GM18517 (cell line): Measurements from ENCODE around the gene LRRC56.

ENCODE experiments used
- ATAC-seq: cut with Tn5 transposase; IDR thresholded peaks from one replicate; pipeline ENCODE4 v1.9.1; 2021; ENCODE audit warnings: mild to moderate bottlenecking, moderate library complexity; ENCODE audit not compliant: unreplicated experiment

LRRC56 gene

GRCh38 chr11:556662-557256 is 19.4 kb downstream of the LRRC56 start:
- ATAC-seq: no peak

- ATAC-seq: no peak
Observed at GRCh38 chr11:557328-558132, 20.2 kb downstream of the LRRC56 start.

GRCh38 chr11:558503-558902 is 21.2 kb downstream of the LRRC56 start:
- ATAC-seq: no peak

GRCh38 chr11:559020-559620 is 21.8 kb downstream of the LRRC56 start:
- no peak for ATAC-seq

GRCh38 chr11:559712-560304 is 22.5 kb downstream of the LRRC56 start:
- no peak for ATAC-seq

- peak; percentile 58 for ATAC-seq
Observed at GRCh38 chr11:560305-561147, 23.2 kb downstream of the LRRC56 start, which contains the start of the genes LMNTD2 and RASSF7. Gene LMNTD2, minus strand, starts transcription at chr11:560738. Its CDS starts 22 bp downstream, at chr11:560716. Gene RASSF7, plus strand, starts transcription at chr11:560970. Its CDS starts 799 bp downstream, at chr11:561769.

GRCh38 chr11:561148-562003 is 24.0 kb downstream of the LRRC56 start:
- peak; percentile 34 for ATAC-seq

- ATAC-seq: no peak
Observed at GRCh38 chr11:562046-562645, 24.8 kb downstream of the LRRC56 start.

GRCh38 chr11:563066-563811 is 25.9 kb downstream of the LRRC56 start:
- no peak for ATAC-seq

GRCh38 chr11:563812-564578 is 26.7 kb downstream of the LRRC56 start:
- ATAC-seq: no peak

GRCh38 chr11:565921-566509 is 28.7 kb downstream of the LRRC56 start:
- ATAC-seq: no peak

GRCh38 chr11:567011-567628 is 29.8 kb downstream of the LRRC56 start:
- no peak for ATAC-seq

GRCh38 chr11:567629-568292 is 30.4 kb downstream of the LRRC56 start:
- ATAC-seq: no peak

- ATAC-seq: peak; percentile 86
Observed at GRCh38 chr11:568306-569157, 31.2 kb downstream of the LRRC56 start.

GRCh38 chr11:569158-569885 is 32.0 kb downstream of the LRRC56 start:
- ATAC-seq: no peak
